ENCODE measurements around the gene ARHGEF17.

ARHGEF17 gene

GRCh38 chr11:73389916-73390315 is 81.8 kb downstream of the ARHGEF17 start:
- no peak for DNase-seq (ENCODE audit: low read depth)
- TF ChIP-seq, protein P1, sequence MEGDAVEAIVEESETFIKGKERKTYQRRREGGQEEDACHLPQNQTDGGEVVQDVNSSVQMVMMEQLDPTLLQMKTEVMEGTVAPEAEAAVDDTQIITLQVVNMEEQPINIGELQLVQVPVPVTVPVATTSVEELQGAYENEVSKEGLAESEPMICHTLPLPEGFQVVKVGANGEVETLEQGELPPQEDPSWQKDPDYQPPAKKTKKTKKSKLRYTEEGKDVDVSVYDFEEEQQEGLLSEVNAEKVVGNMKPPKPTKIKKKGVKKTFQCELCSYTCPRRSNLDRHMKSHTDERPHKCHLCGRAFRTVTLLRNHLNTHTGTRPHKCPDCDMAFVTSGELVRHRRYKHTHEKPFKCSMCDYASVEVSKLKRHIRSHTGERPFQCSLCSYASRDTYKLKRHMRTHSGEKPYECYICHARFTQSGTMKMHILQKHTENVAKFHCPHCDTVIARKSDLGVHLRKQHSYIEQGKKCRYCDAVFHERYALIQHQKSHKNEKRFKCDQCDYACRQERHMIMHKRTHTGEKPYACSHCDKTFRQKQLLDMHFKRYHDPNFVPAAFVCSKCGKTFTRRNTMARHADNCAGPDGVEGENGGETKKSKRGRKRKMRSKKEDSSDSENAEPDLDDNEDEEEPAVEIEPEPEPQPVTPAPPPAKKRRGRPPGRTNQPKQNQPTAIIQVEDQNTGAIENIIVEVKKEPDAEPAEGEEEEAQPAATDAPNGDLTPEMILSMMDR (conservative IDR thresholded peaks at IDR 0.05; ENCODE audit: low read depth, low read length) = no peak
- H3K4me3 ChIP-seq (ENCODE audit: low read depth, low read length) = no peak overlapping the region

DNA sequence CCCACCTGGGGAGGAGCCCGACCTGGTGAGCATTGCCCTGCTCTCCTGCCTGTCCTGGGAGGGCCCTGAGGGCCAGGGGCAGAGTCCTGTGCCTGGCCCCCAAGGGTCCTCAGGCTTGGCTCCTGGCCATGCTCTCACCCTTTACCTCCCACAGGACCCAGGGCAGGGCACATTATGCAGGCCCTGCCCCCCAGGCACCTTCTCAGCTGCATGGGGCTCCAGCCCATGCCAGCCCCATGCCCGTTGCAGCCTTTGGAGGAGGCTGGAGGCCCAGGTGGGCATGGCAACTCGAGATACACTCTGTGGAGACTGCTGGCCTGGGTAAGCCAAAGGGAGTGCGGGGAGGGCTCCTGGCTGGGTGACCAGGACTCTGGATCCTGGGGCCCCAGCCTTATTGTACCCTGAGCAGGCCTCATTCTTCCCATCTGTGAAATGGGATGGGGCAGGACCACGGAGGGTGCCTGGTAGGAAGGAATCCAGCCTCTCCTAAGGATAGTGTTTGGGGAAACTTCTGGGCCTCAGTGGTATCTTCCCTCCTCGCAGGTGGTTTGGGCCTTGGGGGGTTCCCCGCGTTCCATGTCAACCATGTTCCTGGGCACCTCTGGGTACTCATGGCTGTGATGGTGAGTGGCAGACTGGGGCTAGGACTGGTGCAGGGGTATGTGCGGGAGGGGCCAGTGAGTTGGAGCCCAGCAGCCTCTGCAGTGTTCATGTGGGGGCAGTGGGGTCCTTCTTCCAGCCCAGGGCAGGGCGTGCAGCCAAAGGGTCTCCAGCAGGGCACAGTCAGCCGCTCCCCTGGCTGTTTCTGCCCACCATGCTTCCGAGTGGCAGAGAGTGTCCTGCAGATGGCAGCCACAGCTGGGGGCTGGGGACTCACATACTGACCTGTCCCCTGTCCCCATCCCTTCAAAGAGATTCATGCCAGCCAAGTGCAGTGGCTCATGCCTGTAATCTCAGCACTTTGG is 82.8 kb downstream of the ARHGEF17 start:
- TF ChIP-seq, protein P1 (conservative IDR thresholded peaks at IDR 0.05; ENCODE audit: low read depth, low read length) = no peak
- DNase-seq (ENCODE audit: low read depth) = no peak
- H3K4me3 ChIP-seq (ENCODE audit: low read depth, low read length) = no peak overlapping the region

- H3K4me3 ChIP-seq (ENCODE audit: low read depth, low read length) = no peak overlapping the region
- TF ChIP-seq, protein P1 (conservative IDR thresholded peaks at IDR 0.05; ENCODE audit: low read depth, low read length) = no peak
- DNase-seq (ENCODE audit: low read depth) = no peak
Observed at GRCh38 chr11:73391665-73392064, 83.6 kb downstream of the ARHGEF17 start.

- no peak overlapping the region for H3K4me3 ChIP-seq (ENCODE audit: low read depth, low read length)
- DNase-seq (ENCODE audit: low read depth) = no peak
- TF ChIP-seq, protein P1 (conservative IDR thresholded peaks at IDR 0.05; ENCODE audit: low read depth, low read length) = no peak
Observed at GRCh38 chr11:73392108-73393010, 84.3 kb downstream of the ARHGEF17 start.

DNA sequence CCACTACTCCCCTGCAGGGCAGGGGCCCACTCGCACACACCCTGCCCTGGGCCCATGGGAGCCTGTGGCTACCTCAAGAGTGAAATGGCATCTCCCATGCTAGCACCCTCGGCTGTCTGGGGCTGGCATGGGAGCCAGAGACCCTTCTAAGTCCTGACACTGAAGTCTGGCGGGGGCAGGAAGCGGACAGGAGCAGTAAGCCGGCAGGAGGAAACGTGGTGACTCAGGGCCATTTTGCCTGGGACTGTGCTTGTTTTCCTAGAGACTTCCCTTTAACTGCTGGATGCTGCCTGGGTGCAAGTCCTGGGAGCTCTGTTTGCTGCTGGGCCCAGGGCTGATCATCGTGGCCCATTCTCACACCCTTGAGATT is 84.9 kb downstream of the ARHGEF17 start:
- no peak for DNase-seq (ENCODE audit: low read depth)
- no peak overlapping the region for H3K4me3 ChIP-seq (ENCODE audit: low read depth, low read length)
- TF ChIP-seq, protein P1 (conservative IDR thresholded peaks at IDR 0.05; ENCODE audit: low read depth, low read length) = no peak

DNA sequence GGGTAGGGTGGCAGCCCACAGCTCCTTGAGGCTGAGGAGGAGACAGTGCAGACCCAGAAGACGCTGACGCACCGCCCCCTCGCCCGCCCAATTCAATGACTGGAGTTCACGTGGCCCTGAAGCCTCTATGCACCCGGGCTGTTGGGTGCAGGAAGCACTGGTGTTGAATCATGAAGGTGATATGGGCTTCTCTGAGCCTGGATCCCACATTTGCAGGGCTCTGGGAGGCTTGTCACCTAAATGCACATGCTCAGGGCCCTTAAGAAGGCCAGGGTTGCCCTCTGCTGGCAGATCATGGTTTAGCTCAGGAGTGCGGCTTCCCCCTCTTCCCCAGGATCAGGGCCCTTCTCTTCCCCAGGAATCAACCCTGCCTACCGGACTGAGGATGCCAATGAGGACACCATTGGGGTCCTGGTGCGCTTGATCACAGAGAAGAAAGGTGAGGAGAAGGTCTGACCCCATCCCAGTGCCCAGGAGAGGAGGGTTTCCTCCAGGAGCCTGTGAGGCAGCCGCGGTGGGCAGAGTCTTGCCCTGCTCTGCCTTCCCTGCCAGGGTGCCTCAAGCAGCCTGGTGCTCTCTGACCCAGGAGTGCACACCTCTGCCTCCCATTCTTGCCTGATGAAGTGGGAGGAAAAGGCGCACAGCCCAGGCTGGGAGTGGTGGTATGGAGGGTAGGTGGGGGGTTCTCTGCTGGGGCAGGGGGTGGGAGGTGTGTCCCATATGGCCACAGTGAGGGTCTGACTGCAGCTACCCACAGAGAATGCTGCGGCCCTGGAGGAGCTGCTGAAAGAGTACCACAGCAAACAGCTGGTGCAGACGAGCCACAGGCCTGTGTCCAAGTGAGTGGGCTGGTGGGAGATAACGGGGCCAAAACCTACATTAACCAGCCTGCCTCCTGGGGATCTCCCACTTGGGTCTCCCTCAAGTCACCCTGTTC is 85.7 kb downstream of the ARHGEF17 start:
- DNase-seq (ENCODE audit: low read depth) = peak; percentile 90
- no peak overlapping the region for H3K4me3 ChIP-seq (ENCODE audit: low read depth, low read length)
- TF ChIP-seq, protein P1 (conservative IDR thresholded peaks at IDR 0.05; ENCODE audit: low read depth, low read length) = peak; percentile 91

Data from choroid plexus epithelial cell (primary cell).